Measurements from ENCODE around the gene LARP4B.

The LARP4B gene

GRCh38 chr10:930625-931325 is 730 bp downstream of the LARP4B start:
- CTCF ChIA-PET = no interaction called here
- POLR2A ChIA-PET = interaction anchor here (1.2 kb wide), 1 partner anchor 118 kb away, joined by 3 read pairs; the partner anchor contains the start of gene IDI1
- peak overlapping the region; percentile 74 for H3K4me3 ChIP-seq (ENCODE audit: low read depth, low read length)
- no peak for TF ChIP-seq CTCF (IDR thresholded peaks at IDR 0.05; ENCODE audit: insufficient read depth, low read length, missing control alignments)
- peak; percentile 4 for DNase-seq (ENCODE audit: low read depth, low spot score)

GRCh38 chr10:929960-930624 is 1.4 kb downstream of the LARP4B start:
- peak overlapping the region; percentile 74 for H3K4me3 ChIP-seq (ENCODE audit: low read depth, low read length)
- no peak for TF ChIP-seq CTCF (IDR thresholded peaks at IDR 0.05; ENCODE audit: insufficient read depth, low read length, missing control alignments)
- CTCF ChIA-PET = no interaction called here
- DNase-seq (ENCODE audit: low read depth, low spot score) = no peak
- POLR2A ChIA-PET = interaction anchor here (1.2 kb wide), 1 partner anchor 119 kb away, joined by 3 read pairs; the partner anchor contains the start of gene IDI1

- TF ChIP-seq CTCF (IDR thresholded peaks at IDR 0.05; ENCODE audit: insufficient read depth, low read length, missing control alignments) = no peak
- ChIA-PET POLR2A (no interaction called here), CTCF (interaction anchor here (1.2 kb wide), 1 partner anchor 57 kb away, joined by 3 read pairs; no protein-coding TSS in a partner anchor)
- DNase-seq (ENCODE audit: low read depth, low spot score) = no peak
- no peak overlapping the region for H3K4me3 ChIP-seq (ENCODE audit: low read depth, low read length)
Measured at GRCh38 chr10:927131-927530, 4.4 kb downstream of the LARP4B start.

- ChIA-PET CTCF (no interaction called here), POLR2A (interaction anchor here (1.0 kb wide), 1 partner anchor 13 kb away, joined by 3 read pairs; no protein-coding TSS in a partner anchor)
- no peak overlapping the region for H3K4me3 ChIP-seq (ENCODE audit: low read depth, low read length)
- no peak for DNase-seq (ENCODE audit: low read depth, low spot score)
- TF ChIP-seq CTCF (IDR thresholded peaks at IDR 0.05; ENCODE audit: insufficient read depth, low read length, missing control alignments) = no peak
Measured at GRCh38 chr10:926075-926698, 5.3 kb downstream of the LARP4B start.

- no peak for DNase-seq (ENCODE audit: low read depth, low spot score)
Measured at GRCh38 chr10:924524-924859, 7.0 kb downstream of the LARP4B start.

More at GRCh38 chr10:924524-924859, 7.0 kb downstream of the LARP4B start:
- H3K4me3 ChIP-seq (ENCODE audit: low read depth, low read length) = no peak overlapping the region
- ChIA-PET POLR2A (no interaction called here), CTCF (no interaction called here)
- TF ChIP-seq CTCF (IDR thresholded peaks at IDR 0.05; ENCODE audit: insufficient read depth, low read length, missing control alignments) = no peak

Measured in AG04449 (cell line).